Measurements from ENCODE around the gene FNBP1. TPM values are rescaled to one million over a fixed set of nuclear protein-coding genes. Genes with fewer than 3 reads are reported as not detected.
A peak's percentile ranks its signal among the peaks of the same experiment; 100 is the strongest.

Gene FNBP1
- total and polyA plus RNA-seq, 2 donors (not counting 1 experiment from before 2014, with no cell fraction given): 20.8 to 44.3 TPM

DNA sequence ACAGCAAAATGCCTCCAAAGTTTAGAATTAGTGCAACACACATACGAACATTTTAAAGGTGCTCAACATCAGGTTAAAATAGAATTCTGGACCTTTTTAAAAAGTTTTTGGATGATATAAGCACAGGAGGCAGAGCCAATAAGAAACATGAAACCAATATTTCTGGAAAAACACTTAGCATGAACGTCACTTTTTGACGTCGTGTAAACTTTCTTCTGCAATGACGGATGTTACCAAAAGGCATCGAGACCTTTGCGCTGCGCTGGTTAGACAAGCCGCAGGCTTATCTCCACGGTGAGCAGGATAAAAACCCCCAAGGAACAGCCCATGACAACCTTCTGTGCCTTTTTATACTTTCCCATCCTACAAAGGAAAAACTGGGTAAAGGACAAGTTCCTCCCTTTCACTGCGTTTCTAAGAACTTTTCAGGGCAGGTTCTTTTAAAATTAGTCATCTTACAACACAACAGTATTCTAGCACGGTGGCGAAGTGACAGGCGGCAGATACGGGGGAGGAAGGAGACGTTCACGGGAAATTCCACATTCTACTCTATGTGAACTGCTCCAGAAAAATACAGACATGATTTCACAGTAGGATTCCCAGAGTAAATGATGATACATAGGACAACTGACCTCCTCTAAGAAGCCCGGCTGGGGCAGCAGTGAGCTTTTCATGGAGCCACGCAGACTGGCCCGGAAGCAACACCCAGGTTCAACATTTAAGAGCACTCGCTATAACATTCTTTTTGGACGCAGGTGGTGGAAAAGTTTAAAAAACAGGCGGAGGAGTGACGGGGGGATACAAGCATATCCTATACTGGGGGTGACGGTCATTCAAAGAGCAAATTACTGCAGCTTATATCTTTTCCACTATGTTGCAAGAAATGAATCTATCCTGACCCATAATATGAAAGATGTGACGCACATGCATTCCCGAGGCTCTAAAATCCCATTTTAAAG is 155.4 kb downstream of the FNBP1 start:
- Histone ChIP-seq H3K79me2 (ENCODE audit: control insufficient read depth, insufficient read depth, low read length) (no peaks in the 10 kb centered on the region), H3K9ac (ENCODE audit: insufficient read depth, low read length) (no peak overlapping the region), H3K4me3 (replicated peaks in 1 of 4; ENCODE audit: control extremely low read depth in 1 of 4, insufficient read depth in 1 of 4, low read depth in 3 of 4, low read length in 4 of 4) (no peak overlapping the region), H3K9me3 (ENCODE audit: control insufficient read depth, insufficient read depth, low read depth, low read length) (no peaks in the 10 kb centered on the region), H2AFZ (ENCODE audit: low read length) (no peak overlapping the region), H3K27ac (ENCODE audit: insufficient read depth, low read length) (no peak overlapping the region), H3K36me3 (ENCODE audit: control insufficient read depth, insufficient read depth, low read length) (peaks cover 8% of the 10 kb centered on the region), H3K4me2 (ENCODE audit: extremely low read depth, insufficient read depth, low read length) (no peak overlapping the region), H3K4me1 (ENCODE audit: control insufficient read depth, extremely low read depth, insufficient read depth, low read length) (peaks cover 15% of the 10 kb centered on the region), H4K20me1 (ENCODE audit: control insufficient read depth, extremely low read depth, insufficient read depth, low read length) (no peaks in the 10 kb centered on the region), H3K27me3 (ENCODE audit: control insufficient read depth, insufficient read depth, low read length) (no peaks in the 10 kb centered on the region)
- DNase-seq (ENCODE audit: low read depth in 2 of 2): peak; percentile 58 to 80
- no peak for TF ChIP-seq EZH2 (IDR thresholded peaks at IDR 0.05; ENCODE audit: low read length, missing control alignments)
- TF ChIP-seq, protein P1, sequence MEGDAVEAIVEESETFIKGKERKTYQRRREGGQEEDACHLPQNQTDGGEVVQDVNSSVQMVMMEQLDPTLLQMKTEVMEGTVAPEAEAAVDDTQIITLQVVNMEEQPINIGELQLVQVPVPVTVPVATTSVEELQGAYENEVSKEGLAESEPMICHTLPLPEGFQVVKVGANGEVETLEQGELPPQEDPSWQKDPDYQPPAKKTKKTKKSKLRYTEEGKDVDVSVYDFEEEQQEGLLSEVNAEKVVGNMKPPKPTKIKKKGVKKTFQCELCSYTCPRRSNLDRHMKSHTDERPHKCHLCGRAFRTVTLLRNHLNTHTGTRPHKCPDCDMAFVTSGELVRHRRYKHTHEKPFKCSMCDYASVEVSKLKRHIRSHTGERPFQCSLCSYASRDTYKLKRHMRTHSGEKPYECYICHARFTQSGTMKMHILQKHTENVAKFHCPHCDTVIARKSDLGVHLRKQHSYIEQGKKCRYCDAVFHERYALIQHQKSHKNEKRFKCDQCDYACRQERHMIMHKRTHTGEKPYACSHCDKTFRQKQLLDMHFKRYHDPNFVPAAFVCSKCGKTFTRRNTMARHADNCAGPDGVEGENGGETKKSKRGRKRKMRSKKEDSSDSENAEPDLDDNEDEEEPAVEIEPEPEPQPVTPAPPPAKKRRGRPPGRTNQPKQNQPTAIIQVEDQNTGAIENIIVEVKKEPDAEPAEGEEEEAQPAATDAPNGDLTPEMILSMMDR (conservative IDR thresholded peaks at IDR 0.05 in 1 of 2, IDR thresholded peaks at IDR 0.05 in 1 of 2; ENCODE audit: low read depth in 1 of 2, low read length in 2 of 2): peak; percentile 10 to 17

DNA sequence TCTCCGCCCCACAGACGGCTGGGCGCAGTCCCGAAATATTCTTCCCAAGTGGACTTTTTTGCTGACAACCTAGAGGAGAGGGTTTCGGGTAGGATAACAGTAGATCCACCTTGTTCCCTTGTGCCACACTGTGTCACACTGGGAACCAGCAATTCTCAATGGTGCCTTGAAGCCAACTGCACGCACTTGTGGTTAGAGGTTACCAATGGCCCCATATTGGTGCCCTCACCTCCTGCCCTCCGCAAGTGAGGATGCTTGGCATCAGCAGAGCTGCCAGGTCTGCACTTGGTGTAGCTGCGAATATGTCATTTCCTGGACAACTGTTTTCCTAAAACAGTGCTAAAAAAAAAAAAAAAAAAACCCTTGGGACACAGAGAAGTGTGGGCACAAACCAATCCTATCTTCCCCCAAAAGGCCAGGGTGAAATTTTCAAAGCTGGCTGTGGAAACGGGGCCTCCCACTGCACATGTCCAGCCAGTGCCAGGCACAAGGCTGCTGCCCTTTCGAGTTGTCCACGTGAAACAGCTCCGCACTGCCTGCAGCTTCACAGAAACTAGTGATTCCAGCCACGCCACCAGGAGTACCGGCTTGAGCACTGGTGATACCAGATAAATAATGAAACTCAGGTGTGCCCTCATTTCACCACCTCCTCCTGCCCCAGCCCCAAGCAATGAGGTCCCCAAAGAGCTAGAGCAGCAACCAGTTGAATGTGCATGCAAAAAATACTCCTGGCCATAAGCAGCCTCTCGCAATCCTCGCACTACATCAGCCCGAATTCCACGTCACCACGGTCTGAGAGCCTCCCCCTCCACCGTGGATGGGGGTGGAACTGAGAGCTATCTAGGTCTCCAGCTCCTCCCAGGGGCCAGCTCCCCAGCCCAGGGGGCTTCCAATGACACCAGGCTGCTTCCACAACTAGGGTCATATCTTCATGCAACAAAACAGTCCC is 156.5 kb downstream of the FNBP1 start:
- DNase-seq (ENCODE audit: low read depth in 2 of 2): no peak
- H3K79me2 ChIP-seq (ENCODE audit: control insufficient read depth, insufficient read depth, low read length): no peaks in the 10 kb centered on the region
- H3K9ac ChIP-seq (ENCODE audit: insufficient read depth, low read length): peak overlapping the region; percentile 16
- H3K27me3 ChIP-seq (ENCODE audit: control insufficient read depth, insufficient read depth, low read length): no peaks in the 10 kb centered on the region
- H3K4me2 ChIP-seq (ENCODE audit: extremely low read depth, insufficient read depth, low read length): peak overlapping the region; percentile 23
- no peak overlapping the region for H3K4me3 ChIP-seq (replicated peaks in 1 of 4; ENCODE audit: control extremely low read depth in 1 of 4, insufficient read depth in 1 of 4, low read depth in 3 of 4, low read length in 4 of 4)
- H3K9me3 ChIP-seq (ENCODE audit: control insufficient read depth, insufficient read depth, low read depth, low read length): no peaks in the 10 kb centered on the region
- H4K20me1 ChIP-seq (ENCODE audit: control insufficient read depth, extremely low read depth, insufficient read depth, low read length): no peaks in the 10 kb centered on the region
- H2AFZ ChIP-seq (ENCODE audit: low read length): no peak overlapping the region
- peak overlapping the region; percentile 16 for H3K27ac ChIP-seq (ENCODE audit: insufficient read depth, low read length)
- peaks cover 8% of the 10 kb centered on the region for H3K36me3 ChIP-seq (ENCODE audit: control insufficient read depth, insufficient read depth, low read length)
- TF ChIP-seq, protein P1 (conservative IDR thresholded peaks at IDR 0.05 in 1 of 2, IDR thresholded peaks at IDR 0.05 in 1 of 2; ENCODE audit: low read depth in 1 of 2, low read length in 2 of 2): no peak
- no peak for TF ChIP-seq EZH2 (IDR thresholded peaks at IDR 0.05; ENCODE audit: low read length, missing control alignments)
- peaks cover 15% of the 10 kb centered on the region for H3K4me1 ChIP-seq (ENCODE audit: control insufficient read depth, extremely low read depth, insufficient read depth, low read length)

DNA sequence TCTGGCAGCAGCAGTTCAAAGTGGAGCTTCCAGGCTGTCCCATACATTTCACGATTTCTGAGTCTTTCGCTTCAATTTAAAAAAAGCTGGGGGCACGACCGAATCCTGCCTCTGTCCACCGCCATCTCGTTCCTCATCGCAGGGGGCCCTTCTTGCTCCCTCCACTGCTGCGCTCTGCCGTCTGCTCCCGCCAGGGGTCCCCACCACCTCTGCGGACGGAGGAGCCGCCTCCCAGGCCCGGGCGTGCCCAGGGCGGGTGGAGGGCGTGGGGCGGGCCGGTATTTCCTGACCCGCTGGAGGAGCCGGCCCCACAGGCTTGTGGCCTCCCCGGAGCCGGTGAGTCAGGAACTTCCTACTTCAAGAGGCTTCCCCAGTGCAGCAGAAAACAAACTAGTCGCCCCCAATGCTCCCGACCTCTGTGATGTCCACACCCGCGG is 157.3 kb downstream of the FNBP1 start:
- H3K27ac ChIP-seq (ENCODE audit: insufficient read depth, low read length): no peak overlapping the region
- DNase-seq (ENCODE audit: low read depth in 2 of 2): peak; percentile 86 to 93
- H3K36me3 ChIP-seq (ENCODE audit: control insufficient read depth, insufficient read depth, low read length): peaks cover 8% of the 10 kb centered on the region
- no peaks in the 10 kb centered on the region for H3K9me3 ChIP-seq (ENCODE audit: control insufficient read depth, insufficient read depth, low read depth, low read length)
- H2AFZ ChIP-seq (ENCODE audit: low read length): peak overlapping the region; percentile 58
- no peaks in the 10 kb centered on the region for H4K20me1 ChIP-seq (ENCODE audit: control insufficient read depth, extremely low read depth, insufficient read depth, low read length)
- peak overlapping the region; percentile 68 for H3K4me2 ChIP-seq (ENCODE audit: extremely low read depth, insufficient read depth, low read length)
- TF ChIP-seq EZH2 (IDR thresholded peaks at IDR 0.05; ENCODE audit: low read length, missing control alignments): no peak
- TF ChIP-seq, protein P1 (conservative IDR thresholded peaks at IDR 0.05 in 1 of 2, IDR thresholded peaks at IDR 0.05 in 1 of 2; ENCODE audit: low read depth in 1 of 2, low read length in 2 of 2): peak; percentile 86 to 94
- H3K27me3 ChIP-seq (ENCODE audit: control insufficient read depth, insufficient read depth, low read length): no peaks in the 10 kb centered on the region
- H3K4me3 ChIP-seq (replicated peaks in 1 of 4; ENCODE audit: control extremely low read depth in 1 of 4, insufficient read depth in 1 of 4, low read depth in 3 of 4, low read length in 4 of 4): peak overlapping the region in 1 of 4 experiments; percentile 35
- H3K9ac ChIP-seq (ENCODE audit: insufficient read depth, low read length): peak overlapping the region; percentile 16
- peaks cover 15% of the 10 kb centered on the region for H3K4me1 ChIP-seq (ENCODE audit: control insufficient read depth, extremely low read depth, insufficient read depth, low read length)
- no peaks in the 10 kb centered on the region for H3K79me2 ChIP-seq (ENCODE audit: control insufficient read depth, insufficient read depth, low read length)

Data from fibroblast of lung (primary cell).